ENCODE data around the gene STK39.

STK39 gene

GRCh38 chr2:167945660-167946368 is 301.6 kb downstream of the STK39 start:
- DNase-seq, result no peak

- no peak for DNase-seq
These were observed 302.4 kb downstream of the STK39 start for GRCh38 chr2:167944825-167945659.

GRCh38 chr2:167943897-167944296 is 303.5 kb downstream of the STK39 start:
- peak; percentile 27 for DNase-seq

GRCh38 chr2:167943368-167943767 is 304.0 kb downstream of the STK39 start:
- DNase-seq, result no peak

GRCh38 chr2:167942366-167943081 is 304.9 kb downstream of the STK39 start:
- no peak for DNase-seq

- DNase-seq, result no peak
These were observed 305.8 kb downstream of the STK39 start for GRCh38 chr2:167941604-167942003.

- no peak for DNase-seq
These were observed 306.5 kb downstream of the STK39 start for GRCh38 chr2:167940734-167941507.

GRCh38 chr2:167940346-167940725 is 307.1 kb downstream of the STK39 start:
- no peak for DNase-seq

- DNase-seq, result no peak
These were observed 307.7 kb downstream of the STK39 start for GRCh38 chr2:167939514-167940345.

GRCh38 chr2:167937403-167937802 is 310.0 kb downstream of the STK39 start:
- no peak for DNase-seq

GRCh38 chr2:167935803-167936110 is 311.6 kb downstream of the STK39 start:
- no peak for DNase-seq

- no peak for DNase-seq
These were observed 314.1 kb downstream of the STK39 start for GRCh38 chr2:167933097-167933814.

- DNase-seq, result no peak
These were observed 315.2 kb downstream of the STK39 start for GRCh38 chr2:167932123-167932693.

- no peak for DNase-seq
These were observed 317.9 kb downstream of the STK39 start for GRCh38 chr2:167929484-167929883.

- DNase-seq, result no peak
These were observed 319.0 kb downstream of the STK39 start for GRCh38 chr2:167928434-167928833.

GRCh38 chr2:167925758-167926157 is 321.6 kb downstream of the STK39 start:
- DNase-seq, result no peak

- DNase-seq, result no peak
These were observed 322.8 kb downstream of the STK39 start for GRCh38 chr2:167924556-167924955.

- DNase-seq, result no peak
These were observed 330.6 kb downstream of the STK39 start for GRCh38 chr2:167916756-167917155.

- DNase-seq, result no peak
These were observed 332.4 kb downstream of the STK39 start for GRCh38 chr2:167914969-167915368.

- no peak for DNase-seq
These were observed 338.6 kb downstream of the STK39 start for GRCh38 chr2:167908786-167909185.

- no peak for DNase-seq
These were observed 341.7 kb downstream of the STK39 start for GRCh38 chr2:167905668-167906067.

All from fibroblast of skin of back (primary cell).